PC-3 (cell line): Measurements from ENCODE around the gene KRTAP6-2. TPM values are rescaled to one million over a fixed set of nuclear protein-coding genes. Genes with fewer than 3 reads are reported as not detected.

Source experiments
- ATAC-seq: fragments of 200-7000 bp; cut with Tn5 transposase; 2 replicates; pipeline ENCODE4 v1.9.1; 2020; ENCODE audit warnings: mild to moderate bottlenecking, moderate library complexity
- BruUV-seq: library from RNA; stranded (reverse); fragments of 400-500 nt; replicated peaks from 2 replicates; lab custom pipeline; 2021; lab: Mats Ljungman, UMichigan
- CTCF ChIA-PET: fragments of 300-600 bp; sonication (Branson Sonifier 250); formaldehyde crosslinking; loops from one replicate; lab custom pipeline; 2022; ENCODE audit warnings: antibody characterized with exemption; lab: Charles Lee
- POLR2A ChIA-PET: fragments of 300-600 bp; sonication (Branson Sonifier 250); formaldehyde crosslinking; loops from one replicate; lab custom pipeline; 2022; ENCODE audit warnings: antibody characterized with exemption; ENCODE audit not compliant: unreplicated experiment; lab: Charles Lee
- DNase-seq: peaks from one replicate; pipeline ENCODE4 v3.0.0-alpha.2; 2015
- H2AFZ ChIP-seq: fragments of 300-600 bp; sonication (generic); 2 replicates; pipeline ENCODE4 v1.6.0; 2016; ENCODE audit warnings: antibody characterized with exemption, low read length
- H3F3A ChIP-seq: fragments of 300-600 bp; sonication (generic); one replicate; pipeline ENCODE4 v1.6.0; 2017; ENCODE audit warnings: antibody characterized with exemption, low read length, control low read depth, mild to moderate bottlenecking; ENCODE audit not compliant: unreplicated experiment
- H3K27ac ChIP-seq: fragments of 300-600 bp; sonication (generic); 2 replicates; pipeline ENCODE4 v1.5.1; 2016; ENCODE audit warnings: mild to moderate bottlenecking, low read length
- H3K27me3 ChIP-seq: fragments of 300-600 bp; sonication (generic); 2 replicates; pipeline ENCODE4 v1.6.1; 2016; ENCODE audit warnings: low read length, mixed read lengths
- H3K36me3 ChIP-seq: fragments of 300-600 bp; sonication (generic); 2 replicates; pipeline ENCODE4 v1.6.1; 2016; ENCODE audit warnings: low read depth, mixed run types, low read length, mixed read lengths
- H3K4me1 ChIP-seq: fragments of 300-600 bp; sonication (generic); 2 replicates; pipeline ENCODE4 v1.5.1; 2016; ENCODE audit warnings: low read length; ENCODE audit not compliant: insufficient read depth
- H3K4me2 ChIP-seq: fragments of 300-600 bp; sonication (generic); 2 replicates; pipeline ENCODE4 v1.6.0; 2016; ENCODE audit warnings: low read length
- H3K4me3 ChIP-seq: fragments of 300-600 bp; sonication (generic); 2 replicates; pipeline ENCODE4 v1.5.1; 2016; ENCODE audit warnings: mild to moderate bottlenecking, low read length, mixed read lengths
- H3K79me2 ChIP-seq: fragments of 300-600 bp; sonication (generic); 2 replicates; pipeline ENCODE4 v1.6.1; 2017; ENCODE audit warnings: low read length, mixed read lengths
- H3K9ac ChIP-seq: fragments of 300-600 bp; sonication (generic); 2 replicates; pipeline ENCODE4 v1.6.0; 2016; ENCODE audit warnings: mild to moderate bottlenecking, low read length
- H3K9me2 ChIP-seq: fragments of 300-600 bp; sonication (generic); replicated peaks from 2 replicates; pipeline ENCODE4 v1.6.1; 2016; ENCODE audit warnings: mixed run types, low read length, mixed read lengths
- H3K9me3 ChIP-seq: fragments of 300-600 bp; sonication (generic); 2 replicates; pipeline ENCODE4 v1.6.1; 2016; ENCODE audit warnings: low read length, mixed read lengths
- H4K20me1 ChIP-seq: fragments of 300-600 bp; sonication (generic); 2 replicates; pipeline ENCODE4 v1.6.1; 2016; ENCODE audit warnings: low read length, mixed read lengths
- EZH2 ChIP-seq: fragments of 300-600 bp; sonication (generic); IDR thresholded peaks from one replicate; pipeline ENCODE4 v1.6.1; 2017; ENCODE audit warnings: antibody characterized with exemption, mild to moderate bottlenecking, low read length; ENCODE audit not compliant: unreplicated experiment
- EZH2phosphoT487 ChIP-seq: fragments of 300-600 bp; sonication (generic); IDR thresholded peaks from 2 replicates; pipeline ENCODE4 v1.6.1; 2018; ENCODE audit warnings: mild to moderate bottlenecking, antibody characterized with exemption, low read length, borderline replicate concordance
- intact Hi-C: fragments of 100-400 bp; cut with micrococcal nuclease; formaldehyde crosslinking; loops from 2 replicates; pipeline ENCODE4 v1.9.0; 2023
- total RNA-seq: library from RNA; depleted of rRNA; stranded (reverse); fragments of >200 nt; gene quantifications from 2 replicates; pipeline ENCODE4 v1.2.3, GENCODE V29; 2014
- TF ChIP-seq, protein P1 (sequence below): fragments of 300-600 bp; sonication (generic); conservative IDR thresholded peaks from 2 replicates; pipeline ENCODE4 v1.5.1; 2017; ENCODE audit warnings: antibody characterized with exemption, low read depth, mild to moderate bottlenecking, low read length

KRTAP6-2 gene
- total RNA-seq, 1 experiment from 2014 or later = not detected

- DNase-seq (no peak), ATAC-seq (no peak)
- Histone ChIP-seq H3K4me3 (no peak overlapping the region), H3K79me2 (no peaks in the 10 kb centered on the region), H3K27me3 (no peaks in the 10 kb centered on the region), H3F3A (no peaks in the 10 kb centered on the region), H3K9me3 (no peaks in the 10 kb centered on the region), H3K9me2 (0 out of 2 replicates have a peak, but pooled peaks cover 3% of the 10 kb centered on the region), H3K27ac (no peak overlapping the region), H3K36me3 (no peaks in the 10 kb centered on the region), H3K4me2 (no peak overlapping the region), H3K9ac (no peak overlapping the region), H3K4me1 (no peaks in the 10 kb centered on the region), H2AFZ (no peak overlapping the region), H4K20me1 (no peaks in the 10 kb centered on the region)
- TF ChIP-seq EZH2phosphoT487 (no peak), EZH2 (no peak)
- TF ChIP-seq, protein P1, sequence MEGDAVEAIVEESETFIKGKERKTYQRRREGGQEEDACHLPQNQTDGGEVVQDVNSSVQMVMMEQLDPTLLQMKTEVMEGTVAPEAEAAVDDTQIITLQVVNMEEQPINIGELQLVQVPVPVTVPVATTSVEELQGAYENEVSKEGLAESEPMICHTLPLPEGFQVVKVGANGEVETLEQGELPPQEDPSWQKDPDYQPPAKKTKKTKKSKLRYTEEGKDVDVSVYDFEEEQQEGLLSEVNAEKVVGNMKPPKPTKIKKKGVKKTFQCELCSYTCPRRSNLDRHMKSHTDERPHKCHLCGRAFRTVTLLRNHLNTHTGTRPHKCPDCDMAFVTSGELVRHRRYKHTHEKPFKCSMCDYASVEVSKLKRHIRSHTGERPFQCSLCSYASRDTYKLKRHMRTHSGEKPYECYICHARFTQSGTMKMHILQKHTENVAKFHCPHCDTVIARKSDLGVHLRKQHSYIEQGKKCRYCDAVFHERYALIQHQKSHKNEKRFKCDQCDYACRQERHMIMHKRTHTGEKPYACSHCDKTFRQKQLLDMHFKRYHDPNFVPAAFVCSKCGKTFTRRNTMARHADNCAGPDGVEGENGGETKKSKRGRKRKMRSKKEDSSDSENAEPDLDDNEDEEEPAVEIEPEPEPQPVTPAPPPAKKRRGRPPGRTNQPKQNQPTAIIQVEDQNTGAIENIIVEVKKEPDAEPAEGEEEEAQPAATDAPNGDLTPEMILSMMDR = no peak
- POLR2A ChIA-PET = no interaction called here
- no TSS peak for BruUV-seq
- intact Hi-C loops = no loop called here
- CTCF ChIA-PET = no interaction called here
Observed at GRCh38 chr21:30638686-30639085, 40.0 kb upstream of the KRTAP6-2 start.

GRCh38 chr21:30634906-30635305 is 36.2 kb upstream of the KRTAP6-2 start, which contains the start of gene KRTAP20-2:
TSS of gene KRTAP20-2 (plus strand) at chr21:30635206. CDS start at chr21:30635264, 58 bp downstream.
- Histone ChIP-seq H3K79me2 (no peaks in the 10 kb centered on the region), H3K27ac (no peak within 1 kb of the TSS), H4K20me1 (no peaks in the 10 kb centered on the region), H3K27me3 (no peaks in the 10 kb centered on the region), H3K9me3 (no peaks in the 10 kb centered on the region), H2AFZ (no peak within 1 kb of the TSS), H3K36me3 (no peaks in the 10 kb centered on the region), H3K9ac (no peak within 1 kb of the TSS), H3K4me1 (no peaks in the 10 kb centered on the region), H3K9me2 (0 out of 2 replicates have a peak, but pooled peaks cover 3% of the 10 kb centered on the region), H3K4me3 (no peak within 1 kb of the TSS), H3K4me2 (no peak within 1 kb of the TSS), H3F3A (no peaks in the 10 kb centered on the region)
- no TSS peak for BruUV-seq
- TF ChIP-seq EZH2phosphoT487 (no peak), EZH2 (no peak)
- TF ChIP-seq, protein P1 = no peak
- ChIA-PET POLR2A (no interaction called here), CTCF (no interaction called here)
- ATAC-seq (peak; percentile 20; the same call in 1 of the 2 replicates), DNase-seq (no peak)
- intact Hi-C loops = no loop called here

DNA sequence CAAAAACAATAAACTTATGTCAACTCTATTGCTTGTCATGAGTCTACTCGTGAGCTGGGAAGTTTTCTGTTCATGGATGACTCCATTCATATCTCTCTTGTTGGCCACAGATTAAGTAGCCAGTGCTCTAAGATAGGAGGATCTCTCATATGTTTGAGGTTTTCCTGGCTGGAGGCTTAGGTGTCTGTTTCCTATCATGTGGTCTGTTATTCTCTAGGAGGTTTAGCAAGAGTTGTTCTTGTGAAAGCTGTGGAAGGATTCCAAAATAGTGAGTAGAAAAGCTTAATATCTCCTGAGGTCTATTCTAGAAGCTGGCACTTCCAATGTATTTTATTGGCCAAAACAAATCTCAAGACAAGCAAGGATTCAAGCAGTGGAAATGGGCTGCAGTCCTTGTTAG is 30.5 kb upstream of the KRTAP6-2 start:
- Histone ChIP-seq H3K4me1 (0 out of 2 replicates have a peak, but pooled peaks cover 3% of the 10 kb centered on the region), H3K36me3 (no peaks in the 10 kb centered on the region), H3F3A (no peaks in the 10 kb centered on the region), H2AFZ (no peak overlapping the region), H3K79me2 (no peaks in the 10 kb centered on the region), H3K9me3 (no peaks in the 10 kb centered on the region), H3K4me3 (no peak overlapping the region), H3K27me3 (no peaks in the 10 kb centered on the region), H3K27ac (no peak overlapping the region), H3K4me2 (no peak overlapping the region), H3K9me2 (no peaks in the 10 kb centered on the region), H3K9ac (no peak overlapping the region), H4K20me1 (no peaks in the 10 kb centered on the region)
- no TSS peak for BruUV-seq
- ChIA-PET POLR2A (no interaction called here), CTCF (no interaction called here)
- TF ChIP-seq, protein P1 = no peak
- TF ChIP-seq EZH2phosphoT487 (no peak), EZH2 (no peak)
- ATAC-seq = no peak
- intact Hi-C loops = no loop called here
- no peak for DNase-seq
